MM.1S (cell line): ENCODE results near the gene ATP10D.

Experiments used
- EZH2 ChIP-seq: fragments of 300-600 bp; sonication (generic); optimal IDR thresholded peaks from 2 replicates; pipeline ENCODE3; 2017; ENCODE audit warnings: low read depth, mild to moderate bottlenecking, antibody characterized with exemption, low read length, mixed read lengths
- EZH2phosphoT487 ChIP-seq: fragments of 300-600 bp; sonication (generic); IDR thresholded peaks from 2 replicates; pipeline ENCODE4 v1.6.1; 2018; ENCODE audit warnings: antibody characterized with exemption, low read length
- TF ChIP-seq, protein P1 (sequence below): fragments of 300-600 bp; sonication (generic); IDR thresholded peaks from 2 replicates; pipeline ENCODE4 v1.5.1; 2016; ENCODE audit warnings: antibody characterized with exemption, low read length, mixed read lengths

DNA sequence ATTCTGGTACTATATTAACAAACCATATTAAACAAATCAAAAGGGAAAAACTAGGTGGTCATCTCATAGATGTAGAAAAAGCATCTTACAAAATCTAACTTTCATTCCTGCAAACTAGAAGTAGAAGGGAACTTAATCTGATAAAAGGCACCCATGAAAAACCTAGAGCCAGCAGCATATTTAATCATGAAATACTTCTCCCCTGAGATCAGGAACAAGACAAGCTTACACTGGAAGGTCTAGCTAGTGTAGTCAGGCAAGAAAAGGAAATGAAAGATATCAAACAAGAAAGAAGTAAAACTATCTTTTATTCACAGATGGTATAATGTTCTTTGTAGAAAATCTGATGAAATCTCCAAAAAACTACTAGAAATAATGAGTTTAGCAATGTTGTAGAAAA is 41.2 kb downstream of the ATP10D start:
- TF ChIP-seq, protein P1, sequence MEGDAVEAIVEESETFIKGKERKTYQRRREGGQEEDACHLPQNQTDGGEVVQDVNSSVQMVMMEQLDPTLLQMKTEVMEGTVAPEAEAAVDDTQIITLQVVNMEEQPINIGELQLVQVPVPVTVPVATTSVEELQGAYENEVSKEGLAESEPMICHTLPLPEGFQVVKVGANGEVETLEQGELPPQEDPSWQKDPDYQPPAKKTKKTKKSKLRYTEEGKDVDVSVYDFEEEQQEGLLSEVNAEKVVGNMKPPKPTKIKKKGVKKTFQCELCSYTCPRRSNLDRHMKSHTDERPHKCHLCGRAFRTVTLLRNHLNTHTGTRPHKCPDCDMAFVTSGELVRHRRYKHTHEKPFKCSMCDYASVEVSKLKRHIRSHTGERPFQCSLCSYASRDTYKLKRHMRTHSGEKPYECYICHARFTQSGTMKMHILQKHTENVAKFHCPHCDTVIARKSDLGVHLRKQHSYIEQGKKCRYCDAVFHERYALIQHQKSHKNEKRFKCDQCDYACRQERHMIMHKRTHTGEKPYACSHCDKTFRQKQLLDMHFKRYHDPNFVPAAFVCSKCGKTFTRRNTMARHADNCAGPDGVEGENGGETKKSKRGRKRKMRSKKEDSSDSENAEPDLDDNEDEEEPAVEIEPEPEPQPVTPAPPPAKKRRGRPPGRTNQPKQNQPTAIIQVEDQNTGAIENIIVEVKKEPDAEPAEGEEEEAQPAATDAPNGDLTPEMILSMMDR: no peak
- TF ChIP-seq EZH2 (no peak), EZH2phosphoT487 (no peak)
